Heart left ventricle (tissue), 13 donors: ENCODE measurements around the gene SEMA3E.

ENCODE experiments used
- POLR2A ChIP-seq, 2 donors: fragments of 450-650 bp; IDR thresholded peaks; one replicate each; pipeline ENCODE4 v1.6.1; 2017; ENCODE audit warnings: antibody characterized with exemption in 2 of 2, mild to moderate bottlenecking in 2 of 2, moderate library complexity in 2 of 2
- TF ChIP-seq, protein P1 (sequence below), 12 donors: fragments of 200-600 bp; sonication (generic) in 4 of 12; IDR thresholded peaks; one replicate each; pipeline versions ENCODE4 v1.5.0 to v1.8.0; 2018 to 2022; ENCODE audit warnings: antibody characterized with exemption in 12 of 12, mild to moderate bottlenecking in 5 of 12
- donor health status: ischemic (EF 13 %, LVEDD 7.1; RV severe dilation, severe dysfunction).
- donor health status: DM: no; HTN: yes; CAD: no.
- donor health status: DM: no; HTN: no; CAD: no.
- donor health status: ischemic (EF 25% LVEDD 6.9; RV normal size, moderate dysfunction).
- donor health status: ischemic (EF 25% LVEDD 5.7; RV mildly dilated, moderate dysfunction).
- donor health status: ischemic (EF 35%, LVEDD 5.7; RV mildly dilated, moderate dysfunction).
- donor health status: nonischemic (EF 11% LVEDD 7.7; RV severe dilation, severe dysfunction).
- donor health status: DM: yes; HTN: yes; CAD: no.
- donor health status: PGD.
- donor health status: ischemic (EF 29% LVEDD 5.4; RV normal size, mild dysfunction).
- donor health status: nonischemic (EF 23%, LVEDD 6.1; RV moderate dilation, normal function).

DNA sequence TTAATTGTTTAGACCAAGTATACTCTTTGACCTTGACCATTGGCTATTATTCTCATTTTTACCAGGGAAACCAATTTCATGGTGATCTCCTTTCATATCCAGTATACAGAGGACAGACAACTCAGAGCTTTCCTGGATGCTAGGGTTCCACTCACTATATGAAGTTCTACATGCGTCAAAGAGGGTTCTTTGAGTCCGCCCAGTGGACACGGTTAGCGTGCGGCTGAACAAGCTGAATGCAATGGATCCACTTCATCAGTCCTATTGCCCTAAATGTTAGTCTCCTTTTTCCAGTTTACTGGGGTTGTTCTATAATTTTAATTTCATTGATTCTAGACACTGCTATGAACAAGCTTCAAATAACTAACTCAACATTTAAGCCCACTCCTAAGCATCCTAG lies 323.9 kb downstream of the SEMA3E start:
- TF ChIP-seq, protein P1, sequence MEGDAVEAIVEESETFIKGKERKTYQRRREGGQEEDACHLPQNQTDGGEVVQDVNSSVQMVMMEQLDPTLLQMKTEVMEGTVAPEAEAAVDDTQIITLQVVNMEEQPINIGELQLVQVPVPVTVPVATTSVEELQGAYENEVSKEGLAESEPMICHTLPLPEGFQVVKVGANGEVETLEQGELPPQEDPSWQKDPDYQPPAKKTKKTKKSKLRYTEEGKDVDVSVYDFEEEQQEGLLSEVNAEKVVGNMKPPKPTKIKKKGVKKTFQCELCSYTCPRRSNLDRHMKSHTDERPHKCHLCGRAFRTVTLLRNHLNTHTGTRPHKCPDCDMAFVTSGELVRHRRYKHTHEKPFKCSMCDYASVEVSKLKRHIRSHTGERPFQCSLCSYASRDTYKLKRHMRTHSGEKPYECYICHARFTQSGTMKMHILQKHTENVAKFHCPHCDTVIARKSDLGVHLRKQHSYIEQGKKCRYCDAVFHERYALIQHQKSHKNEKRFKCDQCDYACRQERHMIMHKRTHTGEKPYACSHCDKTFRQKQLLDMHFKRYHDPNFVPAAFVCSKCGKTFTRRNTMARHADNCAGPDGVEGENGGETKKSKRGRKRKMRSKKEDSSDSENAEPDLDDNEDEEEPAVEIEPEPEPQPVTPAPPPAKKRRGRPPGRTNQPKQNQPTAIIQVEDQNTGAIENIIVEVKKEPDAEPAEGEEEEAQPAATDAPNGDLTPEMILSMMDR (IDR thresholded peaks at IDR 0.05), result no peak
- TF ChIP-seq POLR2A (IDR thresholded peaks at IDR 0.05), result no peak
